ENCODE results near the gene TNFRSF13B. TPM values are rescaled to one million over a fixed set of nuclear protein-coding genes. Genes with fewer than 3 reads are reported as not detected.

TNFRSF13B gene
- total RNA-seq, 1 donor, result not detected

DNA sequence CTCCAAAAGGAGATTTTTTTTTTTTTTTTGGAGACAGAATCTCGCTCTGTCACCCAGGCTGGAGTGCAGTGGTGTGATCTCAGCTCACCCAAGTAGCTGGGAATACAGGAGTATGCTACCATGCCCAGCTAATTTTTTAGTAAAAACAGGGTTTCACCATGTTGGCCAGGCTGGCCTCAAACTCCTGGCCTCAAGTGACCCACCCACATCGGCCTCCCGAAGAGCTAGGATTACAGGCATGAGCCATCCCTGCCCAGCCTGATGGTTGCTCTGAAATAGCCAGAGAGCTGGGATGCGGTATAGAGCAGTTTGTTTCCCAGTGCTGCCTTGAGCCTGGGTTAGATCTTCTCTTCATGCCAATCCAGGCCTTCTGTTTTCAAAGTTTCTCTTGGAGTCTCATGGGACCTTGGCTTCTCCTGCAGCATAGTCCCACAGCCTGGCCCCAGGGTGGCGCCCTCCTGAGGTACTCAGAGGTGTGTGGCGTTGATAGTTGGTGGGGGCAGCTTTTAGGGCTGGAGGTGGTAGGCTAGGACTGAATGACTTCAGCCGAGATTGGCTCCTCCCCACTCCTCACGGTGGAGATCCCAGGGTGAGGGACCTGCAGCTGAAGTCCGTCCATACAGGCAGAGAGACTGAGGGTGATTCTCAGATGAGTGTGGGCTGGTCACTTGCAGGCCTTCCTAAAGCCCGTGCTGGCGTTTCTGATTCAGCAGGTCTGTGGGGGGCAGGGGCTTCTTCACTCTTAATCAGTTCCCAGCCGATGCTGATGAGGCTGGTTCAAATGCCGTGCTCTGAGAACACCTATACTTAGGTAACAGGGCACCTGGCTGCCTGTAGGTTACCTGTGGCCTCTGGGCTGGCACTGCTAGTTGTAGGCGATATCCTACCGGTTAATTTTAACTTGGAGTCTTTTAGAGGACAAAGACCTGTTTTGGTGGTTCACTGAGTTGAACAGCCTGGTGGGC is 52.0 kb downstream of the TNFRSF13B start:
- TF ChIP-seq, protein P1, sequence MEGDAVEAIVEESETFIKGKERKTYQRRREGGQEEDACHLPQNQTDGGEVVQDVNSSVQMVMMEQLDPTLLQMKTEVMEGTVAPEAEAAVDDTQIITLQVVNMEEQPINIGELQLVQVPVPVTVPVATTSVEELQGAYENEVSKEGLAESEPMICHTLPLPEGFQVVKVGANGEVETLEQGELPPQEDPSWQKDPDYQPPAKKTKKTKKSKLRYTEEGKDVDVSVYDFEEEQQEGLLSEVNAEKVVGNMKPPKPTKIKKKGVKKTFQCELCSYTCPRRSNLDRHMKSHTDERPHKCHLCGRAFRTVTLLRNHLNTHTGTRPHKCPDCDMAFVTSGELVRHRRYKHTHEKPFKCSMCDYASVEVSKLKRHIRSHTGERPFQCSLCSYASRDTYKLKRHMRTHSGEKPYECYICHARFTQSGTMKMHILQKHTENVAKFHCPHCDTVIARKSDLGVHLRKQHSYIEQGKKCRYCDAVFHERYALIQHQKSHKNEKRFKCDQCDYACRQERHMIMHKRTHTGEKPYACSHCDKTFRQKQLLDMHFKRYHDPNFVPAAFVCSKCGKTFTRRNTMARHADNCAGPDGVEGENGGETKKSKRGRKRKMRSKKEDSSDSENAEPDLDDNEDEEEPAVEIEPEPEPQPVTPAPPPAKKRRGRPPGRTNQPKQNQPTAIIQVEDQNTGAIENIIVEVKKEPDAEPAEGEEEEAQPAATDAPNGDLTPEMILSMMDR (IDR thresholded peaks at IDR 0.05; ENCODE audit: insufficient read depth, low read depth, low read length), result no peak
- H3K4me3 ChIP-seq (ENCODE audit: low read depth, low read length), result no peak overlapping the region
- no peak for DNase-seq (ENCODE audit: low read depth)

DNA sequence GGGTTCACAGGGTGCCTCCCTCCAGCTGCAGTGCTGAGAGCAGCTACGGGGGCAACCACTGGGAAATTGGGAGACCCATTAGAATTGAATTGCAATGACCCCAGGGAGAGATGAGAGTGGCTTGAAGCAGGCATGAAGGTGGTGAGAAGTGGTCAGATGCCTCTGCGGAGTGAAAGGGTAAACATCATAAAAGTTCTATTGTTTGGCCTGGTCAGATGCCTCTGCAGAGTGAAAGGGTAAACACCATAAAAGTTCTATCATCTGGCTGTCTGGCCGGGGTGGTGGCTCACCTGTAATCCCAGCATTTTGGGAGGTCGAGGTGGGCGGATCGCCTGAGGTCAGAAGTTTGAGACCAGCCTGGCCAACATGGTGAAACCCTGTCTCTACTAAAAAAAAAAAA is 53.5 kb downstream of the TNFRSF13B start:
- TF ChIP-seq, protein P1 (IDR thresholded peaks at IDR 0.05; ENCODE audit: insufficient read depth, low read depth, low read length), result no peak
- no peak for DNase-seq (ENCODE audit: low read depth)
- H3K4me3 ChIP-seq (ENCODE audit: low read depth, low read length), result no peak overlapping the region

DNA sequence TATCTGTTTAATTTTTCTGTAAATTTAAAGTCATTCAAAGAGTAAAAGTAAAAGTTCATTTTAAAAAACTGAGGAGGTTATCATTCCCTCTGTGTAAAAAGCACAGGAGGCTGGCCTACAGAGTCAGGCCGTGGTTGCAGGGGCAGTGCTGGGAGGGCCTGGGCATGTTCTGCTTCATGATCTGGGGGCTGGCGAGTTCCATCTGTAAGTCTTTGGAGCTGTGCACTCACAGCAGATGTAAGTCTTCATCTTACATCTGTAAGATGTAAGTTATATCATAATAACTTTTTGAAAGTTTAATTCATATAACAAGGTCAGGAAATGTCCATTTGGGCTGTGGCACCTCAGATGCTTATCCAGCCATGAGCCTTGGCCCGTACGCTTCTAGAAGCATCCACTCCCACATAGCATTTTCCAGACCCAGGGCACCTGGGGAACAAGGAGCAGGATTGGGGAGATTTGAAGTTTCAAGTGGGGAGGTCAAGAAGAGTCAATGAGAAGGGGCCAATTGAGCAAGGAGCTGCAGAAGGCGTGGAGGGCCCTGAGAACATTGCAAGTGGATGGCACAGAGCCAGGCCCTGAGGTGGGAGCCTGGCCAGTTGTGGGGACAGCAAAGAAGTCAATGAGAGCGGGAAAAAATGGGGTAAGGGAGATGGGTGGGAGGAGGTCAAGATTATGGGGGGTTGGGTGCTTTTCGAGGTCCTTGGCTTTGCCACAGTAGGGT is 54.1 kb downstream of the TNFRSF13B start:
- no peak overlapping the region for H3K4me3 ChIP-seq (ENCODE audit: low read depth, low read length)
- no peak for DNase-seq (ENCODE audit: low read depth)
- TF ChIP-seq, protein P1 (IDR thresholded peaks at IDR 0.05; ENCODE audit: insufficient read depth, low read depth, low read length), result no peak

DNA sequence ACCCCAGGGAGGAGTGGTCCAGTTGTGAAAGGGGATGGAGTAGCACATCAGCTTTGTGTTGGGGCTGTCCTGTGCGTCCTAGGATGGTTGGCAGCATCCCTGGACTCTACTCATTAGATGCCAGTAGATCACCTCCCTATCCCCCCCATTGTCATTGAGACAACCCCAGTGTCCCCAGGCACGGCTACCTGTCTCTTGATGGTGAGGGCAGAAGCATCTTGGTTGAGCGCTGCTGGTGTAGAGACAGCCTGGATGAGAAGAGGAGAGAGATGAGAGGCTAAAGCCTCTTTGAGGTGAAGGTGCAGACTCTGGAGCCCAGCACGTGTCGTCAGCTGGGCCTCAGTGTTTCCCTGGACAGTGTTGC is 55.4 kb downstream of the TNFRSF13B start:
- H3K4me3 ChIP-seq (ENCODE audit: low read depth, low read length), result no peak overlapping the region
- DNase-seq (ENCODE audit: low read depth), result no peak
- TF ChIP-seq, protein P1 (IDR thresholded peaks at IDR 0.05; ENCODE audit: insufficient read depth, low read depth, low read length), result no peak

DNA sequence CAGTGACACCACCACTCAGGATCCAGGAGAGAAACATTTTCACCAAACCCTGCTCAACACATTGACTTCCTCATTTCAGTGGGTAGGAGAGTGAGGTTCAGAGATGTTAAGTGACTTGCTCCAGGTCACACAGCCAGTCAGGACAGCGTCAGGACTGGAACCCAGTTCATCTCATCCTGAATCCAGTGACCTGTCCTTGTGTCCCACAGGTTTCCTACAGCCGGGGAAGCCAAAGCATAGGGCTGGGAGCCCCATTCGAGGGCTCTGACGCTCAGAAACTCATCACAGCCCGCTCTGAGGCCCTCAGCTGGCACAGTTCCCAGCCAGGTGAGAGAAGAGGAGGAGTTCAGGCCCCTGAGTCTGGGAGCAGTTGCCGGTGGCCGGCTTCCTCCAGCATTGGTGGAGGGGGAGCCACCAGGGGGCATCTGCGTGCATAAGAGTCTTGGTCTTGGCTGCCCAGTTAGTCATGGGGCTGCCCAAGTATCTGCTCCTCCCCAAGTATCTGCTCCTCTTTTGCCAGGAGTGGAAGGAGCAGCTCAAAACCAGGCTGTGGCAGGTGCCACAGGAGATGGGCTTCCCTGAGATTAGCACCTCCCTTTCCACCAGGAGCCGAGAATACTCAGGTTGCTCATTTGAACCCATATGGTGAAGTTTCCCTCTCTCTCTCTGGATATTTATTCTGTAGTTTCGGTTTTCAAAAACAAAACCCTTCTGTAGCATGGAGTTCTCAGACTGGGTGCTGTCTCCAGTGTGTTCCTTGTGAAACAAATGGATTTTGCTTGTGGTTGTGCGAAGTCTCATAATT is 56.0 kb downstream of the TNFRSF13B start:
- no peak overlapping the region for H3K4me3 ChIP-seq (ENCODE audit: low read depth, low read length)
- TF ChIP-seq, protein P1 (IDR thresholded peaks at IDR 0.05; ENCODE audit: insufficient read depth, low read depth, low read length), result peak; percentile 72
- DNase-seq (ENCODE audit: low read depth), result peak; percentile 35

DNA sequence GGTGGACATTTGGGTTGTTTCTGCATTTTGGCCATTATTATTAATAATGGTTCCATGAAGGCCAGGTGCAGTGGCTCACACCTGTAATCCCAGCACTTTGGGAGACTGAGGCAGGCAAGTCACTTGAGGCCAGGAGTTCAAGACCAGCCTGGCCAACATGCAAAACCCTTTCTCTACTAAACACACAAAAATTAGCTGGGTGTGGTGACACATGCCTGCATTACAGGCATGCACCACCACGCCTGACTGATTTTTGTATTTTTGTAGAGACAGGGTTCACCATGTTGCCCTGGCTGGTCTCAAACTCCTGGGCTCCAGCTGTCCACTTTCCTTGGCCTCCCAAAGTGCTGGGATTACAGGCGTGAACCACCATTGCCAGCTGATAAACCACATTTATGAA is 58.5 kb downstream of the TNFRSF13B start:
- TF ChIP-seq, protein P1 (IDR thresholded peaks at IDR 0.05; ENCODE audit: insufficient read depth, low read depth, low read length), result no peak
- DNase-seq (ENCODE audit: low read depth), result no peak
- H3K4me3 ChIP-seq (ENCODE audit: low read depth, low read length), result no peak overlapping the region

Data from fibroblast of villous mesenchyme (primary cell).